D721Med (cell line): Measurements from ENCODE around the gene CDK17.

Experiments used
- DNase-seq: peaks from one replicate; pipeline ENCODE4 v3.0.0; 2011; ENCODE audit warnings: low spot score; ENCODE audit not compliant: insufficient read length
- FAIRE-seq: peaks from 2 replicates; lab custom pipeline; 2011; peaks lifted over from hg19 to GRCh38; lab: Jason Lieb, UNC
- TF ChIP-seq, protein P1 (sequence below): IDR thresholded peaks from 2 replicates; pipeline ENCODE4 v1.5.1; 2012; ENCODE audit warnings: mild to moderate bottlenecking, control low read depth; ENCODE audit not compliant: insufficient read depth; ENCODE audit errors: missing control alignments

CDK17 gene

DNA sequence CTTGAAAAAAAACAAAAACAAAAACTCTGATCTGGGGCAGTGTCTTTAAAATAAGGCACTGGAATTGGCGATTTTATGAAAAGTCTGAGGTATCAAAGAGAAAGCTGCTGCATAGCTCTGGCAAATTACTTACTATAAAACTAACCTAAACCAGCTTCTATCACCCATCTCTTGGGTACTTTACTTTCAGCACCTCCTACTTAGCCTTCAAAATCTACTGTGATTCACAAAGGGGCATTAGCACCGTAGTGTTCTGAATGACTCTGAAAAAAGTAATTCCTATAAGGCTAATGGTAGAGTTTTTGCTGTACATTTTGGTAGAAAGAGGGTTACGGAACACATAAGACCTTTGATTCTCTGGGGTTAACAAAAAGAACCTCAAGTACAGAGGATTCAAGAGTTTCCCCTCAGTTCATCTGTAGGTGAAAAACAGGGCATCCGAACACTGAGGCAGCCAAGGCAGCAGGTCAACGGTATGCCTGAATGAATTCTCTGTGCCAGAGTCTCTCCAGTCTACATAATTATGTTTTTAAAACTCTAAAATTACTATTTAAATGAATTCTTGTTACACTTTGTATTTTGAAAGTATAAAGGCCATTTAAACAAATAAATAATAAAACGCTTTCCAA lies 104.6 kb downstream of the CDK17 start:
- TF ChIP-seq, protein P1, sequence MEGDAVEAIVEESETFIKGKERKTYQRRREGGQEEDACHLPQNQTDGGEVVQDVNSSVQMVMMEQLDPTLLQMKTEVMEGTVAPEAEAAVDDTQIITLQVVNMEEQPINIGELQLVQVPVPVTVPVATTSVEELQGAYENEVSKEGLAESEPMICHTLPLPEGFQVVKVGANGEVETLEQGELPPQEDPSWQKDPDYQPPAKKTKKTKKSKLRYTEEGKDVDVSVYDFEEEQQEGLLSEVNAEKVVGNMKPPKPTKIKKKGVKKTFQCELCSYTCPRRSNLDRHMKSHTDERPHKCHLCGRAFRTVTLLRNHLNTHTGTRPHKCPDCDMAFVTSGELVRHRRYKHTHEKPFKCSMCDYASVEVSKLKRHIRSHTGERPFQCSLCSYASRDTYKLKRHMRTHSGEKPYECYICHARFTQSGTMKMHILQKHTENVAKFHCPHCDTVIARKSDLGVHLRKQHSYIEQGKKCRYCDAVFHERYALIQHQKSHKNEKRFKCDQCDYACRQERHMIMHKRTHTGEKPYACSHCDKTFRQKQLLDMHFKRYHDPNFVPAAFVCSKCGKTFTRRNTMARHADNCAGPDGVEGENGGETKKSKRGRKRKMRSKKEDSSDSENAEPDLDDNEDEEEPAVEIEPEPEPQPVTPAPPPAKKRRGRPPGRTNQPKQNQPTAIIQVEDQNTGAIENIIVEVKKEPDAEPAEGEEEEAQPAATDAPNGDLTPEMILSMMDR: no peak
- no peak for FAIRE-seq
- DNase-seq: no peak

DNA sequence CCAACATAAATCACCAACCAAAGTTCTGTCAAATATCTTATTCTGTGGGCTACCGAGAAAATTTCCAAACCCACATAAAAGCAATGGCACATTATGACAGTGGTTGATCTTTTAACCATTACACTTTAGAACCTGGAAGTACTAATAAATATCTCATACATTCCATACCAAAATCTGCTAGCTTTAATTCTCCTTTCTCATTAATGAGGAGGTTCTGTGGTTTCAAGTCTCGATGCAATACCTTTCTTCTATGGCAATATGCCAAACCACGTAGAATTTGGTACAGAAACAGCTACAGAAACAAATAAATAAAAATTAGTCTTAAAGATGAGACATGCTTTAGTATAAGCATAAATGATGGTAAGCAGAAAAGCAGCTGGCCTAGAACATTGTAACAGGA lies 105.4 kb downstream of the CDK17 start:
- no peak for DNase-seq
- no peak for FAIRE-seq
- TF ChIP-seq, protein P1: no peak

GRCh38 chr12:96293093-96293492 lies 107.1 kb downstream of the CDK17 start:
- DNase-seq (no peak), FAIRE-seq (no peak)
- TF ChIP-seq, protein P1: no peak

DNA sequence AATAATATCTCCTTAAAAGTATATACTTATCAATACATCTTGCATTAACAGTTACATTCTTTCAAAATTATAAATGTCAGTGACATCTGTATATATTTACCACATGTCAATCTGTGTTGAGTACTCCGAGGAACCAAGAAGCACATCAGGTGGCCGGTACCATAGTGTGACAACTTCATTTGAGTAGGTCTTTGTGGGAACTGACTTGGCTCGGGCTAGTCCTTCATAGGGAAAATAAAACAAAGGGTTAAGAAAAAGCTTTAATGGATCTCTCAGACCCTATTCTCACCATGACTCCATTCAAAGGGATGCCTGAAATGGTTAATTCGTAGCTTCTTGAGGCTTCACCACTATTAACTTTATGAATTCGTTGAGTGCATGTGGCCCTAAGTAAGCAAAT lies 111.2 kb downstream of the CDK17 start:
- DNase-seq: no peak
- no peak for FAIRE-seq
- TF ChIP-seq, protein P1: no peak

DNA sequence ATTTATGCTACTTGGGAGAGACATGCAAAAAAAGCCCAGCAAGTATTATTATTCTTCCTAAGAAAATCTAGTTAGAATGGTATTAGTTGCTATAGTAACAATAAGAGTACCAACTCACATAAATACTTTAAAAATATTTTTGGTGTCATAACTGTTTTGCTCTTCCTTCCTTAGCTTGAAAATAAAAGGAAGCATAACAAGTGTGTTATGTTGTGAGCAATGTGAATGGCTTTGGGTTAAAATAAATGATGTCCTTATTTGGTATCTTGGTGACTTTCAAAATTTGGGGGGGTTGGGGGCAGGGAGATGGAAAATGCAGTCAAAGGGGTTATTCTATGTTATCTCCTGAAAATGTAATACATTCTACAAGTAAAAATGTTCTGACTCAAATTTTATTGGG lies 115.1 kb downstream of the CDK17 start:
- TF ChIP-seq, protein P1: no peak
- FAIRE-seq (no peak), DNase-seq (no peak)

GRCh38 chr12:96274331-96274730 lies 125.9 kb downstream of the CDK17 start:
- TF ChIP-seq, protein P1: no peak
- FAIRE-seq (peak; percentile 64), DNase-seq (no peak)

GRCh38 chr12:96271469-96272199 lies 128.6 kb downstream of the CDK17 start:
- FAIRE-seq: no peak
- no peak for DNase-seq
- TF ChIP-seq, protein P1: no peak
